GM19438 (cell line): ENCODE measurements around the gene CFAP221.

Experiments
- ATAC-seq: cut with Tn5 transposase; IDR thresholded peaks from one replicate; pipeline ENCODE4 v1.9.1; 2021; ENCODE audit warnings: low read depth; ENCODE audit not compliant: unreplicated experiment

CFAP221 gene

GRCh38 chr2:119536211-119536610 lies 8.0 kb upstream of the CFAP221 start:
- no peak for ATAC-seq

GRCh38 chr2:119536707-119537106 lies 7.5 kb upstream of the CFAP221 start:
- no peak for ATAC-seq

GRCh38 chr2:119537792-119538191 lies 6.5 kb upstream of the CFAP221 start:
- ATAC-seq = no peak

DNA sequence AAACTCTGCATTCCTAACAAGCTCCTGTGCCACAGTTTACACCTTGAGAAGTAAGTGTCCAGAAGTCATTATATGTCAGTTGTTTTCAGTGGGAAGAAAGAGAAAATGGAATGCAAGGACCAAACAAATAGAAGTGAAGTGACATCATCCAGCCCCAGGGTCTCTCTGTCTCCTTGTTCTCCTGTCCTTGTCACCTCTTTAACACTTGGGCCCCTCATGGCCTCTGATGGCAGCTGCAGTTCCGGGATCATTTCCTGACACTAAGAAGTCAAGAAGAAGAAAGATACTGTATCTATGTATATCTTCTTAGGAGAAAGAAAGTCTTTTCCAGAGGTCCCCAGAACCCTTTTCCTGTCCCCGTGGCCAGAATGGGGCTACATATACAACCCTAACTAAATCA lies 2.8 kb upstream of the CFAP221 start:
- ATAC-seq = no peak

DNA sequence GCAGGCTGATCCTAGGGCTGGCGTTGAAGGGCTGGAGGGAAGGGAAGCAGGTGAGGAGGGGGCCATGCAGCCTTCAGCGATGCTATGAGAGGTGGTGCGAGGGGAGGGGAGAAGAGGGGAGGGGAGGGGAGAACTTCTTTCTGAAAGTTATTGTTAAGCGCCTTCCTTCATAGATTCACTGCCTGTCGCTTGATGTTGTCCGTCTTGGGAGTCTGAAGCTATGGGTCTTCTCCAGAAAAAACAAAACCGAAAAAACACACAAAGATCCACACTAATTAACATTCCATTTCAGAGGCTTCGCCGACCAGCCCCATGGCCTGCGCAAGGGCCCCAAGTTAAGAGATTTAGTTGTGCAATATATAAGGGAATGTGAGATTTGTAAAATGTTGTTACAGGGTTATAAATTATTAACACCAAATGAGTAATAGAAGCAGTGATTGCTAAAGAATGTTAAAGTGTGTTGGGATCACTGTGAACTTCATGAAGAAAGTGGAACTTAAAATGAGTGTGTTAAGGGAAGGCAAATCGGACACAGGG lies 758 bp downstream of the CFAP221 start:
- no peak for ATAC-seq

DNA sequence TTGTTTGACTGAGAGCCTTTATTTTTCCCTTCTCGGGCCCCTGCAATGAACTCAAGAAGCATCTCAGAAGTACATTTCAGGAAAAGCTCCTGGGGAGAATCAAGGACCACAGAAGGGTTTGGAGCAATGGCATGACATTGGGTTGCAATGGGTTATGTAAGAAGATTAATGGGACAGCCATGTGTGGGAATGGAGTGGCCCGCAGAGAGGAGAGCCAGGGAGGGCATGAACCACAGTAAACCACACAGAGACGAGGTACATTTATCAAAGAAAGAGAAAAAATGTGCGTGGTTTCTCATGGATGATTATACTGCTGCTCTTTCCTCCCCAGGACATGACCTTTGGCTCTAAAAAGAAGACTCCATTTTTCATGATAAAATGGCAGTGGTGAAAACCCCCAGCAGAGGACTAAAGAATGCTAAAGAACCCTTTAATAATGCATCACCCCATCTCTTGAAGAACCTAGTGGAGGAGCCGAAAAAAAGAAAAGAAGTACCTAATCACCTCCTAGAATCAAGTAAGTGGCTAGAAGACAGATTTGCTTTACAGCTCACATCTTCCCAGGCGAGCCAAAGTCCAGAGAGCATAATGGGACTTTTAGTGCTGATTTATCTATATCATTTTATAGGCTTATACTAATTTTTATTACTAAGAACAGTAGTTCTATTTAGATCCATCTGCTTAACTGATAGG lies 1.7 kb downstream of the CFAP221 start:
- ATAC-seq = no peak

DNA sequence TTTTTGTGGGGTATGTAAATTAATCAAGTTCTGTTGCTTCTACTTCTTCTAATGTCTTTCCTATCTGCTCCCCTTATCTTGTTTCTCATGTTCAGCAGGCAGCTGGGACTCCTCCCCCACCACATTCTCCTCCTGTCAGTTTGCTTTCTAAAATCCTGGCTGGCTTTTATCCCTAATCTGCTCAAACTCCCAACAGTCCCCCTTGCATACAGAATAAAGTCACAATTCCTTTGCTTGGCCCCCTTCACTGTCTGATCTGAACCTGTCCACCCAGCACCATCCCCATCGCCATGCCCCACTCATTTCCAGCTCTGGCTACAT lies 2.2 kb downstream of the CFAP221 start:
- ATAC-seq = no peak

GRCh38 chr2:119548516-119549120 lies 4.4 kb downstream of the CFAP221 start:
- no peak for ATAC-seq

- ATAC-seq = no peak
These were observed 5.0 kb downstream of the CFAP221 start for GRCh38 chr2:119549241-119549640.

- ATAC-seq = no peak
These were observed 6.1 kb downstream of the CFAP221 start for GRCh38 chr2:119550346-119550745.

- ATAC-seq = no peak
These were observed 6.6 kb downstream of the CFAP221 start for GRCh38 chr2:119550856-119551255.

DNA sequence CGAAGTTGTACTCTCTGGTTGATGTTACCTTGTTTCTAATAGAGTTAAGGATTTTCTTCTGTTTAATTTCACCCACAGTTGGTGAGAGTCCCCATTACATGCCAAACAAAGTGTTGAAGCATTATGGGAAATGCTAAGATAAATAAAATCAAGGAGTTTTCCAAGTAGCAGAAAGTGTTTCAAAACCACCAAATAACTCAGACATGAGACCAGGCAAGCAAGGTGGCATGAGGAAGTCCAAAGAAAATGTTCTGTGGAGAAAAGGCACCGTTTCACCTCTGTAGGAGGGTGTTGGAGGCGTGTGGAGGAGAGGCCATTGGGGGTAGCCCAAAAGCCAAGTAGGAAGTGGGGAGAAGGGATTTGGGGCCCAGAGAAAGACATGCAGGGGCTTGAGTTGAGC lies 8.7 kb downstream of the CFAP221 start:
- ATAC-seq = no peak

DNA sequence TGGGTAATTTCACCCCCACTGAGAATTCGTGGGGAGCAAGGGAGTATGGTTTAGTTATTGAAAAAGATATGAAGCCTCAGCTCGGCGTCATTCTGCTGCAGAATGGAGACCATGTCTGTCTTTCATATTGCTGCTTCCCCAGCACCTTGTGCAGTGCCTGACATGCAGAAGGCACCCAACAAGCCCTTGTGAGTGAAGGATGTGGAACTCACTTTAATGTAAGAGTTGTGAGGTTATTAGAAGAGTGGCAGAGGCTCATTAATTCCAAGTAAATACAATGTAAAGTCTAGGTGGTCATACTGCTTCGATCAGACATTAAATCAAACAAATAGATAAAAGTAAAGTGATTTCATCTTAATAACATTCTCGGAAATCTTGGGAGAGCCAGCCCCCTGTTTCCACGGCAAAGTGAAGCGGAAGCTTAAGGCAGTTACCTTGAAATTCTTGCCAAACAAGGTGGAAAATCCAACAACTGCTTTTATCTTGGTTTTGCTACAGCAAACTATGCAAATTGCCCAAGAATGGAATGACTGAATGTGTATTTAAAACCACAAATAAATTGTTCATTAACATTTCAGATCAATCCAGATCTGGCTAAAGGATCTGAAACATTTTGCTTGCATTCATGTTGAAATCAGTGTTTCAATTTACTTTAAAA lies 9.6 kb downstream of the CFAP221 start:
- no peak for ATAC-seq

- no peak for ATAC-seq
These were observed 21.2 kb downstream of the CFAP221 start for GRCh38 chr2:119565481-119565880.

- no peak for ATAC-seq
These were observed 23.0 kb downstream of the CFAP221 start for GRCh38 chr2:119567292-119567691.

DNA sequence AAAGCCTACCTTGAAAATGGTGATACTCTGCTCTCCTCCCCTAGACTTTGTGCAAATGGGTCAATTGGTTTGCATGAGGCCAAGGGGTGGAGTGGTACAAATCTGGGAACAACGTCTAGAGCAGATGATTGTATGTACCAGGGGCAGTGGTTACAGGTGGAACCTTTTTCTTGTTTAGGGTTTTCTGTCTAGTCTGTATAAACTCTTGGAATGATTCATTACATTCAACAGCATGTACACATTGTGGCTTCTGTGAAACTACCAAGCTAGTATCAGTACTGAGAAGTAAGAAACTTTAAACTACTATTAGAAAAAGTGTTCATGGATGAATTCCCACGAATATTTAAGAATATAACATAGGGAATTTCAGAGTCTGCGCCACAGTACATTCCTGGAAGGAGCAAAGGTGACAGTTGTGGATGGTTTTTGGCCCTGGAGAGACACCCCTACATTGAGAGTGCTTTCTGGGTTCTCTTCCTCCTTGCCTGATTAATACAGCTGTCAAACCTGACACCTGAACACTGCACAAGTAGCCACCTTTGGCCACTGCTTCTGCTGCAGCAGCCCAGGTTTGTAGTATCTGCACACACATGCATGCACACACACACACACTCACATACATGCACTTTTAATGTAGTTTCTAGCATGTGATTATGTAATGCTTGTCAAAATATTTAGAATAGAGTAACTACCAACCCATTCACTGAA lies 30.0 kb downstream of the CFAP221 start:
- peak; percentile 94 for ATAC-seq

GRCh38 chr2:119574864-119575263 lies 30.6 kb downstream of the CFAP221 start:
- peak; percentile 44 for ATAC-seq

GRCh38 chr2:119575439-119575838 lies 31.2 kb downstream of the CFAP221 start:
- ATAC-seq = no peak

- ATAC-seq = no peak
These were observed 35.4 kb downstream of the CFAP221 start for GRCh38 chr2:119579424-119580295.

DNA sequence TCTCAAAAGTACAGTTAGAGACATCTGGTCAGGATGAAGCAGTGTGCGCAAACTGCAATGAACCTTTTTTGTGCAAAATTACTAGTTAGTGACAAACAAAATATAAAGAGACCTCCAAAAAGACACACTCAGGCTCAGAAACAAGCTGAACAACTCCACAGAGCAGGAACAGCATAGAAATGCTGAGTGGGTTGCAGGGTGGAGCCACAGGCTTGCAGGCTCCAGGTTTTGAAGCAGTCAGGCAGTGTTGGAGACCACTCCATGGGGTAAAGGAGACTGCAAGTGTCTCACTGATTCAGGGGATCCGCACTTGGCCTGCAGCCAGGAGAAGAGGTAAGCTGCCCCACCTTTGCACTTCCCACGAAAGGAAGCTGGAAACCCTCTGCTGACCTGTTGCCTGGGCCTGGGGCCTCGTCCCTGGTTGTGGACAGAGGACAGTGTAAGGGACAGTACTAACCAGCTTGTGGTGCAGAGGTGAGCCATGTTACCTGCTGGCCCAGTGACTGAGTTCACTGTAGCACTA lies 36.4 kb downstream of the CFAP221 start:
- ATAC-seq = no peak
